H1 (cell line): ENCODE results near the gene ATP6V0E2. TPM values are rescaled to one million over a fixed set of nuclear protein-coding genes. Genes with fewer than 3 reads are reported as not detected.

ENCODE experiments used
- CTCF ChIA-PET: fragments of 300-600 bp; sonication (Branson Sonifier 250); formaldehyde crosslinking; loops from one replicate; lab custom pipeline; 2021; ENCODE audit not compliant: partially characterized antibody; lab: Charles Lee
- POLR2A ChIA-PET: fragments of 300-600 bp; sonication (Branson Sonifier 250); formaldehyde crosslinking; loops from one replicate; lab custom pipeline; 2021; ENCODE audit warnings: inconsistent platforms; ENCODE audit not compliant: partially characterized antibody; lab: Charles Lee
- DNase-seq, 2 experiments: peaks; one replicate each; pipeline versions ENCODE4 v3.0.0 to v3.0.0-alpha.2; 2010 to 2022; ENCODE audit warnings: low spot score in 2 of 2, low read depth in 1 of 2, mixed read lengths in 1 of 2
- FAIRE-seq: peaks from 2 replicates; lab custom pipeline; 2011; peaks lifted over from hg19 to GRCh38; lab: Jason Lieb, UNC
- H2AFZ ChIP-seq: 2 replicates; pipeline ENCODE4 v1.8.1; 2012; ENCODE audit warnings: low read length, inconsistent platforms
- H2AK5ac ChIP-seq: 2 replicates; pipeline ENCODE4 v1.6.1; 2013; ENCODE audit warnings: low read depth, low read length
- H2BK120ac ChIP-seq: replicated peaks from 2 replicates; pipeline ENCODE3; 2013; ENCODE audit warnings: low read depth, low read length, inconsistent platforms
- H2BK12ac ChIP-seq: 2 replicates; pipeline ENCODE4 v1.6.1; 2013; ENCODE audit warnings: low read depth, low read length
- H2BK15ac ChIP-seq: 2 replicates; pipeline ENCODE4 v1.6.1; 2013; ENCODE audit warnings: low read length
- H2BK20ac ChIP-seq: 2 replicates; pipeline ENCODE4 v1.6.1; 2013; ENCODE audit warnings: low read length
- H2BK5ac ChIP-seq: 2 replicates; pipeline ENCODE4 v1.6.1; 2013; ENCODE audit warnings: low read depth, low read length
- H3K14ac ChIP-seq: 2 replicates; pipeline ENCODE4 v1.6.1; 2013; ENCODE audit warnings: inconsistent platforms; ENCODE audit not compliant: insufficient read length
- H3K18ac ChIP-seq: 2 replicates; pipeline ENCODE4 v1.6.1; 2013; ENCODE audit warnings: low read length; ENCODE audit errors: extremely low read depth
- H3K23ac ChIP-seq: 2 replicates; pipeline ENCODE4 v1.6.1; 2013; ENCODE audit warnings: inconsistent platforms; ENCODE audit not compliant: insufficient read length
- H3K23me2 ChIP-seq: 2 replicates; pipeline ENCODE4 v1.6.1; 2013; ENCODE audit warnings: low read depth, low read length
- H3K27ac ChIP-seq: 2 replicates; pipeline ENCODE4 v1.6.1; 2011; ENCODE audit warnings: low read depth, low read length, inconsistent platforms
- H3K27me3 ChIP-seq, 4 experiments: replicated peaks in 1 of 4; 1 replicate in 1 of 4; 2 replicates in 3 of 4; pipeline versions ENCODE4 v1.6.1 to v1.8.1; 2011 to 2013; ENCODE audit warnings: low read length in 3 of 4, mild to moderate bottlenecking in 3 of 4, inconsistent platforms in 2 of 4, mixed read lengths in 2 of 4, moderate library complexity in 1 of 4; ENCODE audit not compliant: control insufficient read depth in 3 of 4, insufficient read depth in 3 of 4; ENCODE audit errors: extremely low read depth in 1 of 4
- H3K36me3 ChIP-seq, 4 experiments: 2 replicates each; pipeline versions ENCODE4 v1.6.1 to v1.8.1; 2011 to 2013; ENCODE audit warnings: mild to moderate bottlenecking in 4 of 4, low read length in 3 of 4, moderate library complexity in 2 of 4, control low read depth in 1 of 4, inconsistent platforms in 1 of 4; ENCODE audit not compliant: insufficient read depth in 4 of 4, control insufficient read depth in 2 of 4
- H3K4ac ChIP-seq: replicated peaks from 2 replicates; pipeline ENCODE3; 2013; ENCODE audit warnings: low read length, low read depth, mixed read lengths, inconsistent platforms; ENCODE audit not compliant: insufficient read length
- H3K4me1 ChIP-seq, 4 experiments: replicated peaks in 1 of 4; 1 replicate in 1 of 4; 2 replicates in 3 of 4; pipeline versions ENCODE4 v1.6.1 to v1.8.1; 2011 to 2013; ENCODE audit warnings: low read length in 3 of 4, inconsistent platforms in 2 of 4, mixed read lengths in 1 of 4; ENCODE audit not compliant: insufficient read depth in 4 of 4, control insufficient read depth in 3 of 4
- H3K4me2 ChIP-seq, 2 experiments: 2 replicates each; pipeline versions ENCODE4 v1.6.1 to v1.8.1; 2011 to 2013; ENCODE audit warnings: low read depth in 2 of 2, low read length in 2 of 2, control low read depth in 1 of 2, inconsistent platforms in 1 of 2, mild to moderate bottlenecking in 1 of 2; ENCODE audit not compliant: insufficient read depth in 1 of 2
- H3K4me3 ChIP-seq, 4 experiments: fragments of 200-600, 300-600 bp in 1 of 4; sonication (generic), shearing (Covaris generic), sonication (Bioruptor Twin) in 1 of 4; 2 replicates each; pipeline versions ENCODE4 v1.5.1 to v1.8.1; 2011 to 2016; ENCODE audit warnings: low read length in 4 of 4, low read depth in 3 of 4, control low read depth in 2 of 4, inconsistent platforms in 2 of 4, mild to moderate bottlenecking in 2 of 4, mixed read lengths in 1 of 4, moderate library complexity in 1 of 4; ENCODE audit not compliant: insufficient read depth in 2 of 4; ENCODE audit errors: extremely low read depth in 1 of 4
- H3K56ac ChIP-seq: replicated peaks from 2 replicates; pipeline ENCODE3; 2013; ENCODE audit warnings: low read depth, mild to moderate bottlenecking, mixed read lengths, low read length, inconsistent platforms; ENCODE audit not compliant: insufficient read length
- H3K79me1 ChIP-seq: 2 replicates; pipeline ENCODE4 v1.6.1; 2013; ENCODE audit warnings: low read depth, low read length, control low read depth
- H3K79me2 ChIP-seq, 2 experiments: 2 replicates each; pipeline versions ENCODE4 v1.6.1 to v1.8.1; 2012 to 2013; ENCODE audit warnings: low read length in 2 of 2, mild to moderate bottlenecking in 2 of 2, inconsistent platforms in 1 of 2; ENCODE audit not compliant: insufficient read depth in 2 of 2, control insufficient read depth in 1 of 2
- H3K9ac ChIP-seq, 4 experiments: replicated peaks in 1 of 4; 1 replicate in 1 of 4; 2 replicates in 3 of 4; pipeline versions ENCODE4 v1.6.1 to v1.8.1; 2011 to 2013; ENCODE audit warnings: low read depth in 3 of 4, low read length in 3 of 4, control low read depth in 2 of 4, mild to moderate bottlenecking in 2 of 4, moderate library complexity in 2 of 4, inconsistent platforms in 1 of 4; ENCODE audit errors: extremely low read depth in 1 of 4
- H3K9me3 ChIP-seq, 2 experiments: 2 replicates each; pipeline versions ENCODE4 v1.6.1 to v1.8.1; 2012 to 2013; ENCODE audit warnings: mild to moderate bottlenecking in 2 of 2, moderate library complexity in 2 of 2, control low read depth in 1 of 2, inconsistent platforms in 1 of 2, low read depth in 1 of 2, low read length in 1 of 2, mixed read lengths in 1 of 2; ENCODE audit not compliant: insufficient read depth in 2 of 2
- H4K20me1 ChIP-seq, 2 experiments: replicated peaks in 1 of 2; 2 replicates each; pipeline versions ENCODE3 to v1.8.1; 2011 to 2013; ENCODE audit warnings: inconsistent platforms in 2 of 2, low read length in 2 of 2, mild to moderate bottlenecking in 1 of 2; ENCODE audit not compliant: insufficient read depth in 2 of 2, control insufficient read depth in 1 of 2
- H4K5ac ChIP-seq: 2 replicates; pipeline ENCODE4 v1.6.1; 2013; ENCODE audit warnings: low read length, low read depth, mixed read lengths, inconsistent platforms; ENCODE audit not compliant: insufficient read length
- H4K8ac ChIP-seq: 2 replicates; pipeline ENCODE4 v1.8.0; 2013; ENCODE audit warnings: mild to moderate bottlenecking, moderate library complexity, low read length, inconsistent platforms; ENCODE audit not compliant: insufficient read depth; ENCODE audit errors: extremely low read depth
- H4K91ac ChIP-seq: replicated peaks from 2 replicates; pipeline ENCODE3; 2013; ENCODE audit warnings: low read length, mixed read lengths, inconsistent platforms; ENCODE audit not compliant: insufficient read length
- CHD1 ChIP-seq: IDR thresholded peaks from 2 replicates; pipeline ENCODE4 v1.6.1; 2012; ENCODE audit warnings: low read depth, low read length, improper control_type of control experiment
- POLR2A ChIP-seq, 2 experiments: IDR thresholded peaks; 1 replicate in 1 of 2; 2 replicates in 1 of 2; pipeline ENCODE4 v1.6.1; 2011; ENCODE audit warnings: low read depth in 2 of 2, low read length in 2 of 2, mild to moderate bottlenecking in 2 of 2; ENCODE audit errors: control extremely low read depth in 1 of 2
- RAD21 ChIP-seq, 2 experiments: IDR thresholded peaks in 1 of 2; conservative IDR thresholded peaks in 1 of 2; 2 replicates each; pipeline ENCODE4 v1.6.1; 2011; ENCODE audit warnings: low read depth in 2 of 2, low read length in 2 of 2, improper control_type of control experiment in 1 of 2, inconsistent platforms in 1 of 2, mild to moderate bottlenecking in 1 of 2, moderate library complexity in 1 of 2
- RNF2 ChIP-seq: fragments of 200-900, 300-1000 bp; sonication (generic); IDR thresholded peaks from 2 replicates; pipeline ENCODE4 v1.7.1; 2016; ENCODE audit warnings: borderline replicate concordance, low read depth, mild to moderate bottlenecking, antibody characterized with exemption, low read length; ENCODE audit not compliant: poor library complexity, severe bottlenecking; ENCODE audit errors: missing control alignments
- SIN3A ChIP-seq, 2 experiments: IDR thresholded peaks in 1 of 2; conservative IDR thresholded peaks in 1 of 2; 2 replicates each; pipeline ENCODE4 v1.6.1; 2011 to 2012; ENCODE audit warnings: low read length in 2 of 2, improper control_type of control experiment in 1 of 2, low read depth in 1 of 2, mild to moderate bottlenecking in 1 of 2
- TCF12 ChIP-seq: IDR thresholded peaks from 2 replicates; pipeline ENCODE4 v1.6.1; 2011; ENCODE audit warnings: low read depth, mild to moderate bottlenecking, low read length
- TEAD4 ChIP-seq: IDR thresholded peaks from 2 replicates; pipeline ENCODE4 v1.6.1; 2012; ENCODE audit warnings: low read depth, low read length, inconsistent platforms, mixed read lengths
- WGBS, 2 experiments: shearing (Covaris generic) in 1 of 2; methylation state at CpG; one replicate each; pipeline versions ENCODE4 v1.1.6 to v1.1.7; 2013 to 2015; ENCODE audit warnings: low lambda C conversion rate in 2 of 2, mixed read lengths in 2 of 2, inconsistent platforms in 1 of 2, low coverage in 1 of 2, missing lambda C conversion rate in 1 of 2; ENCODE audit not compliant: insufficient replicate concordance in 2 of 2, insufficient coverage in 1 of 2, insufficient read length in 1 of 2; ENCODE audit errors: extremely low coverage in 1 of 2, missing lambda C conversion rate in 1 of 2; 5-methylcytosine and 5-hydroxymethylcytosine counted together
- polyA plus RNA-seq, 7 experiments: library from polyadenylated mRNA; depleted of rRNA in 3 of 7; stranded (reverse) in 5 of 7; unstranded in 2 of 7; fragments of >200 nt in 5 of 7; fragments of 200-250 nt in 2 of 7; gene quantifications; 1 replicate in 5 of 7; 2 replicates in 1 of 7; 4 replicates in 1 of 7; pipeline versions ENCODE4 v1.2.1 to v1.2.3, GENCODE V29; 2011 to 2013; ENCODE audit warnings: missing spikeins in 2 of 7, mixed read lengths in 2 of 7
- total RNA-seq: library from RNA; stranded (reverse); fragmentation: NEBNext Ultra II Directional; extraction: Animal tissue kit (Norgen Biotek cat#: 25700); gene quantifications from 2 replicates; pipeline ENCODE4 v1.2.1, GENCODE V29; 2021
- TF ChIP-seq, protein P1 (sequence below): IDR thresholded peaks from 2 replicates; pipeline ENCODE4 v1.6.1; 2012; ENCODE audit warnings: inconsistent platforms

The ATP6V0E2 gene
- total and polyA plus RNA-seq, 2 of the 8 experiments (the other 6 are each of a cell fraction or from before 2014, with no cell fraction given) = 26.1 to 47.9 TPM

- Histone ChIP-seq H3K4ac (no peak overlapping the region), H3K4me2 (peak overlapping the region; percentile 62 to 79), H2BK120ac (no peak overlapping the region), H4K91ac (no peak overlapping the region), H3K9ac (no peak overlapping the region), H3K4me1 (peaks cover 0 to 12% (median 4%) of the 10 kb centered on the region in 4 experiments; a peak in 4 of 7 replicates), H3K79me1 (no peaks in the 10 kb centered on the region), H2AFZ (peak overlapping the region; percentile 30; the same call in 1 of the 2 replicates), H3K23me2 (peaks cover 11% of the 10 kb centered on the region; the same call in 1 of the 2 replicates), H3K23ac (no peak overlapping the region), H4K8ac (peak overlapping the region; percentile 36; the same call in 1 of the 2 replicates), H3K27ac (no peak overlapping the region), H2BK12ac (0 out of 2 replicates have a peak overlapping the region, but pooled peaks have one; percentile 2), H3K56ac (no peak overlapping the region), H2BK5ac (no peak overlapping the region), H3K36me3 (peaks cover 0 to 3% (median 0%) of the 10 kb centered on the region in 4 experiments; a peak in 1 of 8 replicates), H3K9me3 (no peaks in the 10 kb centered on the region), H2AK5ac (no peak overlapping the region), H3K27me3 (peaks cover 0 to 22% (median 14%) of the 10 kb centered on the region in 4 experiments; a peak in 6 of 7 replicates), H2BK20ac (no peak overlapping the region), H4K20me1 (no peaks in the 10 kb centered on the region), H3K18ac (no peak overlapping the region), H3K4me3 (peak overlapping the region; percentile 48 to 71 (median 62)), H2BK15ac (no peak overlapping the region), H4K5ac (no peak overlapping the region), H3K14ac (no peak overlapping the region), H3K79me2 (no peaks in the 10 kb centered on the region)
- ChIA-PET POLR2A (interaction anchor here (1.4 to 1.5 kb wide), 2 partner anchors 12 to 13 kb away, joined by 5 read pairs; no protein-coding TSS in a partner anchor), CTCF (interaction anchor here (1.2 to 1.9 kb wide), 4 partner anchors 9 to 14 kb away, joined by 3 to 10 read pairs (median 4); no protein-coding TSS in a partner anchor)
- no peak for DNase-seq
- no peak for FAIRE-seq
- 11% methylated on average over 34 of the region's 46 CpGs; no CpG with 5 or more reads in 1 of the 2 experiments for WGBS, 2 experiments
- 0 out of 3 replicates have a peak, but pooled peaks of 1 of the 2 experiments have one; percentile 7 for TF ChIP-seq POLR2A (IDR thresholded peaks at IDR 0.05; ENCODE audit: control extremely low read depth in 1 of 2, low read depth in 2 of 2, low read length in 2 of 2)
- TF ChIP-seq CHD1 = no peak
- TF ChIP-seq RNF2 = peak; percentile 25
- no peak for TF ChIP-seq RAD21 (IDR thresholded peaks at IDR 0.05 in 1 of 2, conservative IDR thresholded peaks at IDR 0.05 in 1 of 2; ENCODE audit: low read depth in 2 of 2, low read length in 2 of 2)
- no peak for TF ChIP-seq TCF12
- TF ChIP-seq TEAD4 = no peak
- TF ChIP-seq, protein P1, sequence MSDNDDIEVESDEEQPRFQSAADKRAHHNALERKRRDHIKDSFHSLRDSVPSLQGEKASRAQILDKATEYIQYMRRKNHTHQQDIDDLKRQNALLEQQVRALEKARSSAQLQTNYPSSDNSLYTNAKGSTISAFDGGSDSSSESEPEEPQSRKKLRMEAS = peak; percentile 75
- TF ChIP-seq SIN3A (conservative IDR thresholded peaks at IDR 0.05 in 1 of 2, IDR thresholded peaks at IDR 0.05 in 1 of 2; ENCODE audit: low read depth in 1 of 2, low read length in 2 of 2) = peak in 1 of 2 experiments; percentile 61; a peak in 2 of 4 replicates
Measured at GRCh38 chr7:149873970-149874643, 338 bp downstream of the ATP6V0E2 start.
